Keratinocyte (primary cell): ENCODE data around the gene GXYLT2. TPM values are rescaled to one million over a fixed set of nuclear protein-coding genes. Genes with fewer than 3 reads are reported as not detected.

Source experiments
- DNase-seq: peaks from one replicate; pipeline ENCODE4 v3.0.0-alpha.2; 2011; ENCODE audit warnings: low read depth, missing footprints, low spot score
- FAIRE-seq: peaks from 2 replicates; lab custom pipeline; 2011; peaks lifted over from hg19 to GRCh38; lab: Jason Lieb, UNC
- H2AFZ ChIP-seq: 2 replicates; pipeline ENCODE4 v1.6.0; 2012; ENCODE audit warnings: low read length, control low read depth, inconsistent platforms; ENCODE audit not compliant: control insufficient read depth
- H3K27ac ChIP-seq: 2 replicates; pipeline ENCODE4 v1.5.1; 2011; ENCODE audit warnings: low read length; ENCODE audit not compliant: control insufficient read depth, insufficient read depth
- H3K27me3 ChIP-seq: 3 replicates; pipeline ENCODE4 v1.6.0; 2011; ENCODE audit warnings: low read length; ENCODE audit not compliant: control insufficient read depth, insufficient read depth; ENCODE audit errors: extremely low read depth
- H3K36me3 ChIP-seq, 2 experiments: 2 replicates in 1 of 2; 3 replicates in 1 of 2; pipeline ENCODE4 v1.5.1; 2011; ENCODE audit warnings: low read length in 2 of 2, mild to moderate bottlenecking in 1 of 2; ENCODE audit not compliant: control insufficient read depth in 2 of 2, insufficient read depth in 2 of 2; ENCODE audit errors: extremely low read depth in 1 of 2
- H3K4me1 ChIP-seq: 3 replicates; pipeline ENCODE4 v1.5.1; 2011; ENCODE audit warnings: low read length; ENCODE audit not compliant: control insufficient read depth, insufficient read depth; ENCODE audit errors: extremely low read depth
- H3K4me2 ChIP-seq: 3 replicates; pipeline ENCODE4 v1.6.0; 2011; ENCODE audit warnings: low read depth, low read length; ENCODE audit not compliant: control insufficient read depth, insufficient read depth; ENCODE audit errors: extremely low read depth
- H3K4me3 ChIP-seq, 3 experiments: fragments of 200-600 bp in 1 of 3; sonication (generic) in 1 of 3; 2 replicates in 2 of 3; 3 replicates in 1 of 3; pipeline ENCODE4 v1.5.1; 2011 to 2016; ENCODE audit warnings: low read length in 3 of 3, mild to moderate bottlenecking in 3 of 3, control low read depth in 2 of 3, inconsistent platforms in 1 of 3, low read depth in 1 of 3, mixed read lengths in 1 of 3, mixed run types in 1 of 3, moderate library complexity in 1 of 3; ENCODE audit not compliant: control insufficient read depth in 2 of 3, insufficient read depth in 2 of 3; ENCODE audit errors: extremely low read depth in 1 of 3
- H3K79me2 ChIP-seq: 2 replicates; pipeline ENCODE4 v1.6.0; 2012; ENCODE audit warnings: low read length; ENCODE audit not compliant: control insufficient read depth, insufficient read depth
- H3K9ac ChIP-seq: 3 replicates; pipeline ENCODE4 v1.6.0; 2011; ENCODE audit warnings: low read length; ENCODE audit not compliant: control insufficient read depth, insufficient read depth; ENCODE audit errors: extremely low read depth
- H3K9me1 ChIP-seq: 3 replicates; pipeline ENCODE4 v1.6.0; 2011; ENCODE audit warnings: low read length; ENCODE audit not compliant: control insufficient read depth, insufficient read depth; ENCODE audit errors: extremely low read depth
- H3K9me3 ChIP-seq: 2 replicates; pipeline ENCODE4 v1.5.1; 2012; ENCODE audit warnings: low read depth, low read length; ENCODE audit not compliant: control insufficient read depth
- H4K20me1 ChIP-seq: 3 replicates; pipeline ENCODE4 v1.6.0; 2011; ENCODE audit warnings: low read length; ENCODE audit not compliant: control insufficient read depth, insufficient read depth; ENCODE audit errors: extremely low read depth
- EZH2 ChIP-seq: IDR thresholded peaks from one replicate; pipeline ENCODE4 v1.6.1; 2012; ENCODE audit warnings: inconsistent platforms, mild to moderate bottlenecking, low read length, moderate library complexity
- dilution Hi-C: fragments of 300-500 bp; cut with MboI; formaldehyde crosslinking; loops from one replicate; pipeline ENCODE4 v1.7.0; 2020; ENCODE audit warnings: low sequenced_read_pairs; ENCODE audit not compliant: extremely low pct_ligation_motif_present
- polyA plus RNA-seq, 5 experiments: library from polyadenylated mRNA; depleted of rRNA in 3 of 5; stranded (reverse) in 3 of 5; stranded (forward) in 1 of 5; unstranded in 1 of 5; fragments of >200 nt; gene quantifications; 1 replicate in 1 of 5; 2 replicates in 3 of 5; 3 replicates in 1 of 5; pipeline versions ENCODE4 v1.2.1 to v1.2.3, GENCODE V29; 2011 to 2012; ENCODE audit warnings: missing spikeins in 2 of 5, low read depth in 1 of 5, low replicate concordance in 1 of 5
- TF ChIP-seq, protein P1 (sequence below), 3 experiments: IDR thresholded peaks in 1 of 3; conservative IDR thresholded peaks in 1 of 3; optimal IDR thresholded peaks in 1 of 3; 2 replicates in 2 of 3; 3 replicates in 1 of 3; pipeline versions ENCODE3 to v1.5.1; 2011; ENCODE audit warnings: low read length in 3 of 3, mild to moderate bottlenecking in 3 of 3, moderate library complexity in 2 of 3, control low read depth in 1 of 3, inconsistent platforms in 1 of 3; ENCODE audit not compliant: insufficient read depth in 2 of 3; ENCODE audit errors: extremely low read depth in 1 of 3

GXYLT2 gene
- polyA plus RNA-seq, 1 donor (not counting 4 experiments of a cell fraction or from before 2014, with no cell fraction given), result 1.4 TPM

DNA sequence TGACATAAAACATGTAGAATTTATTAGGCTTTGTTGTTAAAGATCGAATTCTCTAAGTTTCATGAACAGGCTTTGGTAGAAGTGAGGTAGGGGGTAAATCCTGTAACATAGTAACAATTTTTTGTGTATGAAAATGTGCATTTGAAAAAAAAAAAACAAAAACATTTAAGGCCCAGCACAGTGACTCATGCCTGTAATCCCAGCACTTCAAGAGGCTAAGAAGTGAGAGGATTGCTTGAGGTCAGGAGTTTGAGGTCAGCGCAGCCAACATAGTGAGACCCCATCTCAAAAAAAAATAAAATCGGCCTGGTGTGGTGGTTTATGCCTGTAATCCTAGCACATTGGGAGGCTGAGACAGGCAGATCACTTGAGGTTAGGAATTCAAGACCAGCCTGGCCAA is 81.9 kb downstream of the GXYLT2 start:
- H3K4me1 ChIP-seq, result peaks cover 11% of the 10 kb centered on the region
- TF ChIP-seq, protein P1, sequence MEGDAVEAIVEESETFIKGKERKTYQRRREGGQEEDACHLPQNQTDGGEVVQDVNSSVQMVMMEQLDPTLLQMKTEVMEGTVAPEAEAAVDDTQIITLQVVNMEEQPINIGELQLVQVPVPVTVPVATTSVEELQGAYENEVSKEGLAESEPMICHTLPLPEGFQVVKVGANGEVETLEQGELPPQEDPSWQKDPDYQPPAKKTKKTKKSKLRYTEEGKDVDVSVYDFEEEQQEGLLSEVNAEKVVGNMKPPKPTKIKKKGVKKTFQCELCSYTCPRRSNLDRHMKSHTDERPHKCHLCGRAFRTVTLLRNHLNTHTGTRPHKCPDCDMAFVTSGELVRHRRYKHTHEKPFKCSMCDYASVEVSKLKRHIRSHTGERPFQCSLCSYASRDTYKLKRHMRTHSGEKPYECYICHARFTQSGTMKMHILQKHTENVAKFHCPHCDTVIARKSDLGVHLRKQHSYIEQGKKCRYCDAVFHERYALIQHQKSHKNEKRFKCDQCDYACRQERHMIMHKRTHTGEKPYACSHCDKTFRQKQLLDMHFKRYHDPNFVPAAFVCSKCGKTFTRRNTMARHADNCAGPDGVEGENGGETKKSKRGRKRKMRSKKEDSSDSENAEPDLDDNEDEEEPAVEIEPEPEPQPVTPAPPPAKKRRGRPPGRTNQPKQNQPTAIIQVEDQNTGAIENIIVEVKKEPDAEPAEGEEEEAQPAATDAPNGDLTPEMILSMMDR (optimal IDR thresholded peaks at IDR 0.05 in 1 of 3, IDR thresholded peaks at IDR 0.05 in 1 of 3, conservative IDR thresholded peaks at IDR 0.05 in 1 of 3; ENCODE audit: extremely low read depth in 1 of 3, insufficient read depth in 2 of 3, low read length in 3 of 3), result no peak
- no peak for TF ChIP-seq EZH2
- no peak overlapping the region for H3K4me3 ChIP-seq
- no peak overlapping the region for H3K27ac ChIP-seq
- FAIRE-seq (no peak), DNase-seq (no peak)
- no peaks in the 10 kb centered on the region for H3K36me3 ChIP-seq
- H3K9ac ChIP-seq, result no peak overlapping the region
- no peaks in the 10 kb centered on the region for H3K79me2 ChIP-seq
- H2AFZ ChIP-seq, result no peak overlapping the region
- no peak overlapping the region for H3K4me2 ChIP-seq
- H3K9me1 ChIP-seq, result no peaks in the 10 kb centered on the region
- H4K20me1 ChIP-seq, result no peaks in the 10 kb centered on the region
- no peaks in the 10 kb centered on the region for H3K9me3 ChIP-seq
- dilution Hi-C loops, result no loop called here
- no peaks in the 10 kb centered on the region for H3K27me3 ChIP-seq

- FAIRE-seq (no peak), DNase-seq (no peak)
- peaks cover 11% of the 10 kb centered on the region for H3K4me1 ChIP-seq
- no peaks in the 10 kb centered on the region for H3K9me3 ChIP-seq
- H3K27me3 ChIP-seq, result no peaks in the 10 kb centered on the region
- no peak overlapping the region for H2AFZ ChIP-seq
- no peak overlapping the region for H3K9ac ChIP-seq
- dilution Hi-C loops, result no loop called here
- TF ChIP-seq, protein P1 (optimal IDR thresholded peaks at IDR 0.05 in 1 of 3, IDR thresholded peaks at IDR 0.05 in 1 of 3, conservative IDR thresholded peaks at IDR 0.05 in 1 of 3; ENCODE audit: extremely low read depth in 1 of 3, insufficient read depth in 2 of 3, low read length in 3 of 3), result no peak
- no peak for TF ChIP-seq EZH2
- H3K4me2 ChIP-seq, result no peak overlapping the region
- no peaks in the 10 kb centered on the region for H4K20me1 ChIP-seq
- H3K27ac ChIP-seq, result no peak overlapping the region
- H3K36me3 ChIP-seq, result no peaks in the 10 kb centered on the region
- no peaks in the 10 kb centered on the region for H3K9me1 ChIP-seq
- H3K79me2 ChIP-seq, result no peaks in the 10 kb centered on the region
- H3K4me3 ChIP-seq, result no peak overlapping the region
Measured at GRCh38 chr3:72970942-72971341, 83.1 kb downstream of the GXYLT2 start.
